IPS DF 19.7 (cell line): ENCODE results near the gene SOX10.

Source experiments
- DNase-seq: peaks from one replicate; pipeline ENCODE4 v3.0.0-alpha.2; 2013; ENCODE audit warnings: low read depth, low spot score

Gene SOX10

GRCh38 chr22:38016182-38017151 is 32.1 kb upstream of the SOX10 start:
- DNase-seq = peak; percentile 40

GRCh38 chr22:38014083-38014482 is 29.7 kb upstream of the SOX10 start:
- no peak for DNase-seq

GRCh38 chr22:38012604-38013072 is 28.3 kb upstream of the SOX10 start:
- no peak for DNase-seq

GRCh38 chr22:38009000-38009806 is 24.8 kb upstream of the SOX10 start:
- no peak for DNase-seq

GRCh38 chr22:38007330-38007902 is 23.1 kb upstream of the SOX10 start:
- no peak for DNase-seq

GRCh38 chr22:38006906-38007305 is 22.6 kb upstream of the SOX10 start:
- no peak for DNase-seq

GRCh38 chr22:38005943-38006342 is 21.6 kb upstream of the SOX10 start:
- DNase-seq = no peak

- DNase-seq = no peak
Observed at GRCh38 chr22:37999640-38000272, 15.4 kb upstream of the SOX10 start.

- no peak for DNase-seq
Observed at GRCh38 chr22:37999236-37999635, 14.9 kb upstream of the SOX10 start.

GRCh38 chr22:37998543-37998942 is 14.2 kb upstream of the SOX10 start:
- DNase-seq = no peak

GRCh38 chr22:37996515-37997246 is 12.3 kb upstream of the SOX10 start:
- DNase-seq = no peak

GRCh38 chr22:37996079-37996478 is 11.7 kb upstream of the SOX10 start:
- DNase-seq = no peak

GRCh38 chr22:37995460-37995859 is 11.1 kb upstream of the SOX10 start:
- DNase-seq = no peak

- no peak for DNase-seq
Observed at GRCh38 chr22:37994982-37995381, 10.6 kb upstream of the SOX10 start.

- no peak for DNase-seq
Observed at GRCh38 chr22:37994049-37994448, 9.7 kb upstream of the SOX10 start.

GRCh38 chr22:37991731-37992442 is 7.5 kb upstream of the SOX10 start:
- DNase-seq = no peak

- DNase-seq = no peak
Observed at GRCh38 chr22:37990862-37991261, 6.5 kb upstream of the SOX10 start.

- no peak for DNase-seq
Observed at GRCh38 chr22:37990301-37990700, 5.9 kb upstream of the SOX10 start.

GRCh38 chr22:37989146-37990045 is 5.0 kb upstream of the SOX10 start:
- no peak for DNase-seq
